C4-2B (cell line): ENCODE data around the gene DUSP16.

ENCODE experiments used
- ZFX ChIP-seq: fragments of 450-650 bp; IDR thresholded peaks from 2 replicates; pipeline ENCODE4 v1.6.1; 2017
- TF ChIP-seq, protein P1 (sequence below): fragments of 450-650 bp; conservative IDR thresholded peaks from 2 replicates; pipeline ENCODE4 v1.5.1; 2017; ENCODE audit warnings: mild to moderate bottlenecking

DNA sequence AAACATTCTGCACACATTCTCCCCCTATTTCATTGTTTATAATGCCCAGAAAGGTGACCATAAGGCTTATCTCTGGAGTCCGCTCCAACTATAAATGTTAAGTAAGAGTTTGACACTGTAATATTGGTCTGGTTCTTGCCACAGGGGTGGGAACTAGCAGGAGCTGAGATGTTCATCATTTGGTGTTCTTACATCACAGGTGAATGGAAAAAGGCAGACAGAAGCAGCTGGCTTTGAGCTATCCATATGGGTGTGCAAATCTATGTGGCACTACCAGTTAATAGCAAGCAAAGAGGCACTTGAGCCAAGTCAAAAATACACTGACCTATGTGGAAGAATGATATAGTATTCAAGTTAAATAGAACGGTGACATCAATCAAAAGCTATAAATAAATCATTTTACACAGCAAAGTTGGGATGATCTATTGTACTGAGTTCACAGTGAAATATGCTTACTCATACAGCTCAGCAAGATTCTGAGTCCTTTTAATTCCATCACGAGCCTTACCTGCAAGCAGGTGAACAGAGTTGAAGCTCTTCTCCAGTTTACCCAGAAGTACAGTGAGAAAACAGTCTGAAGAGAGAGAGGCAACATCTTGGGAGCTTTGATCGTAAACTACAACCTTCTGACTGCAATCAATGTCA is 43.2 kb downstream of the DUSP16 start:
- TF ChIP-seq, protein P1, sequence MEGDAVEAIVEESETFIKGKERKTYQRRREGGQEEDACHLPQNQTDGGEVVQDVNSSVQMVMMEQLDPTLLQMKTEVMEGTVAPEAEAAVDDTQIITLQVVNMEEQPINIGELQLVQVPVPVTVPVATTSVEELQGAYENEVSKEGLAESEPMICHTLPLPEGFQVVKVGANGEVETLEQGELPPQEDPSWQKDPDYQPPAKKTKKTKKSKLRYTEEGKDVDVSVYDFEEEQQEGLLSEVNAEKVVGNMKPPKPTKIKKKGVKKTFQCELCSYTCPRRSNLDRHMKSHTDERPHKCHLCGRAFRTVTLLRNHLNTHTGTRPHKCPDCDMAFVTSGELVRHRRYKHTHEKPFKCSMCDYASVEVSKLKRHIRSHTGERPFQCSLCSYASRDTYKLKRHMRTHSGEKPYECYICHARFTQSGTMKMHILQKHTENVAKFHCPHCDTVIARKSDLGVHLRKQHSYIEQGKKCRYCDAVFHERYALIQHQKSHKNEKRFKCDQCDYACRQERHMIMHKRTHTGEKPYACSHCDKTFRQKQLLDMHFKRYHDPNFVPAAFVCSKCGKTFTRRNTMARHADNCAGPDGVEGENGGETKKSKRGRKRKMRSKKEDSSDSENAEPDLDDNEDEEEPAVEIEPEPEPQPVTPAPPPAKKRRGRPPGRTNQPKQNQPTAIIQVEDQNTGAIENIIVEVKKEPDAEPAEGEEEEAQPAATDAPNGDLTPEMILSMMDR: no peak
- no peak for TF ChIP-seq ZFX
